OCI-LY1 (cell line): ENCODE measurements around the gene BHMT.
"Not testable (repeated sequence)": the region's sequence is repeated elsewhere in the genome, so short reads cannot be mapped to it uniquely, and the experiment has no call there.

Experiments
- H2AFZ ChIP-seq: fragments of 200-600 bp; sonication (generic), shearing (Covaris generic); 2 replicates; pipeline ENCODE4 v1.6.0; 2014; ENCODE audit warnings: antibody characterized with exemption, mild to moderate bottlenecking, low read length
- H3F3A ChIP-seq: fragments of 200-600 bp; sonication (generic), shearing (Covaris generic); 2 replicates; pipeline ENCODE4 v1.6.0; 2014; ENCODE audit warnings: mild to moderate bottlenecking, antibody characterized with exemption, low read length, moderate library complexity; ENCODE audit not compliant: insufficient read depth
- H3K27ac ChIP-seq: fragments of 200-600 bp; sonication (generic); 2 replicates; pipeline ENCODE4 v1.5.1; 2014; ENCODE audit warnings: low read length, mixed run types, mild to moderate bottlenecking, low read depth; ENCODE audit not compliant: poor library complexity, severe bottlenecking
- H3K27me3 ChIP-seq: fragments of 200-600 bp; sonication (generic); 2 replicates; pipeline ENCODE4 v1.6.0; 2014; ENCODE audit warnings: antibody characterized with exemption, mild to moderate bottlenecking, low read length, moderate library complexity; ENCODE audit not compliant: insufficient read depth
- H3K36me3 ChIP-seq: fragments of 200-600 bp; sonication (generic); 2 replicates; pipeline ENCODE4 v1.6.1; 2014; ENCODE audit warnings: mild to moderate bottlenecking, antibody characterized with exemption, low read length, moderate library complexity, mixed read lengths; ENCODE audit not compliant: insufficient read depth
- H3K4me1 ChIP-seq: fragments of 200-600 bp; sonication (generic); 2 replicates; pipeline ENCODE4 v1.5.1; 2014; ENCODE audit warnings: mild to moderate bottlenecking, low read length, moderate library complexity; ENCODE audit not compliant: insufficient read depth, severe bottlenecking
- H3K4me2 ChIP-seq: fragments of 200-600 bp; sonication (generic), shearing (Covaris generic); 2 replicates; pipeline ENCODE4 v1.6.1; 2014; ENCODE audit warnings: low read length
- H3K4me3 ChIP-seq: fragments of 200-600 bp; sonication (generic); 2 replicates; pipeline ENCODE4 v1.5.1; 2014; ENCODE audit warnings: low read length, low read depth, mild to moderate bottlenecking, mixed read lengths; ENCODE audit not compliant: poor library complexity, severe bottlenecking
- H3K79me2 ChIP-seq: fragments of 200-600 bp; shearing (Covaris generic); 2 replicates; pipeline ENCODE4 v1.6.1; 2016; ENCODE audit warnings: mixed run types, low read length, mixed read lengths; ENCODE audit not compliant: insufficient read depth
- H3K9ac ChIP-seq: fragments of 200-600 bp; sonication (generic), shearing (Covaris generic); 2 replicates; pipeline ENCODE4 v1.6.1; 2014; ENCODE audit warnings: mild to moderate bottlenecking, low read length, mixed read lengths
- H3K9me2 ChIP-seq: fragments of 200-600 bp; sonication (generic), shearing (Covaris generic); 2 replicates; pipeline ENCODE4 v1.6.1; 2014; ENCODE audit warnings: low read depth, mild to moderate bottlenecking, low read length, mixed read lengths
- H3K9me3 ChIP-seq: fragments of 200-600 bp; shearing (Covaris generic); 2 replicates; pipeline ENCODE4 v1.6.1; 2014; ENCODE audit warnings: low read length, mixed read lengths
- H4K20me1 ChIP-seq: fragments of 200-600 bp; sonication (generic), shearing (Covaris generic); 2 replicates; pipeline ENCODE4 v1.6.0; 2016; ENCODE audit warnings: mild to moderate bottlenecking, low read length; ENCODE audit not compliant: insufficient read depth
- EZH2 ChIP-seq: fragments of 200-600 bp; sonication (generic), shearing (Covaris generic); IDR thresholded peaks from 2 replicates; pipeline ENCODE4 v1.8.0; 2017; ENCODE audit warnings: borderline replicate concordance, mixed run types, mild to moderate bottlenecking, antibody characterized with exemption, low read length, moderate library complexity, mixed read lengths
- TF ChIP-seq, protein P1 (sequence below): fragments of 200-600 bp; sonication (generic), shearing (Covaris generic); IDR thresholded peaks from 2 replicates; pipeline ENCODE4 v1.5.1; 2017; ENCODE audit warnings: mild to moderate bottlenecking, antibody characterized with exemption, low read length, moderate library complexity, mixed read lengths

BHMT gene

DNA sequence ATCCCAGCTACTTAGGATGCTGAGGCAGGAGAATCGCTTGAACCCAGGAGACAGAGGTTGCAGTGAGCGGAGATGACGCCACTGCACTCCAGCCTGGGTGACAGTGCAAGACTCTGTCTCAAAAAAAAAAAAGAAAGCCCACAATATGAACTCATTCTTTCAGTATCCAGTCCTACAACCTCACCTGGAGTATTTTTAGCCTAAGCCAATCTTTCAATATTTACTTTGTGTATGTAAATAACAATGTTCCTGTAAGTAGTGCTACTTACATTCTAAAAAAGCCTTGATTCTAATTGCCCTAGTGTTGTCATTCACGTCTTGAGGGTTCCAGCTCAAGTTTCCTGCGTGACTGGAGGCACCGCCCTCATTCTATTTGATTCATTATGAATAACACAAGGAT is 62.0 kb downstream of the BHMT start:
- H3K9me2 ChIP-seq, result no peaks in the 10 kb centered on the region
- H3K9me3 ChIP-seq, result no peaks in the 10 kb centered on the region
- no peaks in the 10 kb centered on the region for H4K20me1 ChIP-seq
- H3K9ac ChIP-seq, result no peak overlapping the region
- no peak overlapping the region for H3K27ac ChIP-seq
- H3K79me2 ChIP-seq, result no peaks in the 10 kb centered on the region
- H2AFZ ChIP-seq, result no peak overlapping the region
- H3K4me2 ChIP-seq, result no peak overlapping the region
- TF ChIP-seq EZH2, result no peak
- TF ChIP-seq, protein P1, sequence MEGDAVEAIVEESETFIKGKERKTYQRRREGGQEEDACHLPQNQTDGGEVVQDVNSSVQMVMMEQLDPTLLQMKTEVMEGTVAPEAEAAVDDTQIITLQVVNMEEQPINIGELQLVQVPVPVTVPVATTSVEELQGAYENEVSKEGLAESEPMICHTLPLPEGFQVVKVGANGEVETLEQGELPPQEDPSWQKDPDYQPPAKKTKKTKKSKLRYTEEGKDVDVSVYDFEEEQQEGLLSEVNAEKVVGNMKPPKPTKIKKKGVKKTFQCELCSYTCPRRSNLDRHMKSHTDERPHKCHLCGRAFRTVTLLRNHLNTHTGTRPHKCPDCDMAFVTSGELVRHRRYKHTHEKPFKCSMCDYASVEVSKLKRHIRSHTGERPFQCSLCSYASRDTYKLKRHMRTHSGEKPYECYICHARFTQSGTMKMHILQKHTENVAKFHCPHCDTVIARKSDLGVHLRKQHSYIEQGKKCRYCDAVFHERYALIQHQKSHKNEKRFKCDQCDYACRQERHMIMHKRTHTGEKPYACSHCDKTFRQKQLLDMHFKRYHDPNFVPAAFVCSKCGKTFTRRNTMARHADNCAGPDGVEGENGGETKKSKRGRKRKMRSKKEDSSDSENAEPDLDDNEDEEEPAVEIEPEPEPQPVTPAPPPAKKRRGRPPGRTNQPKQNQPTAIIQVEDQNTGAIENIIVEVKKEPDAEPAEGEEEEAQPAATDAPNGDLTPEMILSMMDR, result no peak
- no peaks in the 10 kb centered on the region for H3K4me1 ChIP-seq
- H3K4me3 ChIP-seq, result no peak overlapping the region
- no peaks in the 10 kb centered on the region for H3K27me3 ChIP-seq
- no peaks in the 10 kb centered on the region for H3F3A ChIP-seq
- no peaks in the 10 kb centered on the region for H3K36me3 ChIP-seq

DNA sequence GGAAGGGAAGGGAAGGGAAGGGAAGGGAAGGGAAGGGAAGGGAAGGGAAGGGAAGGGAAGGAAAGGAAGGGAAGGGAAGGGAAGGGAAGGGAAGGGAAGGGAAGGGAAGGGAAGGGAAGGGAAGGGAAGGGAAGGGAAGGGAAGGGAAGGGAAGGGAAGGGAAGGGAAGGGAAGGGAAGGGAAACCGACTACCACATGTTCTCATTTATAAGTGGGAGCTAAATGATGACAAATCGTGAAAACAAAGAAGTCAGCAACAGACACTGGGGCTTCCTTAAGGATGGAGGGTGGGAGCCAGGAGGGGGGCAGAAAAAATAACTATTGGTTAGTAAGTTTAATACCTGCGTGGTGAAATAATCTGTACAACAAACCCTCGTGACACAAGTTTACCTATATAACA is 68.8 kb downstream of the BHMT start:
- not testable (repeated sequence) for H2AFZ ChIP-seq, H3K4me1 ChIP-seq, H3K4me2 ChIP-seq, H3K27me3 ChIP-seq, H3K79me2 ChIP-seq, H3K36me3 ChIP-seq, H3F3A ChIP-seq, H4K20me1 ChIP-seq, H3K9me3 ChIP-seq, H3K9ac ChIP-seq, H3K4me3 ChIP-seq, H3K9me2 ChIP-seq, H3K27ac ChIP-seq

DNA sequence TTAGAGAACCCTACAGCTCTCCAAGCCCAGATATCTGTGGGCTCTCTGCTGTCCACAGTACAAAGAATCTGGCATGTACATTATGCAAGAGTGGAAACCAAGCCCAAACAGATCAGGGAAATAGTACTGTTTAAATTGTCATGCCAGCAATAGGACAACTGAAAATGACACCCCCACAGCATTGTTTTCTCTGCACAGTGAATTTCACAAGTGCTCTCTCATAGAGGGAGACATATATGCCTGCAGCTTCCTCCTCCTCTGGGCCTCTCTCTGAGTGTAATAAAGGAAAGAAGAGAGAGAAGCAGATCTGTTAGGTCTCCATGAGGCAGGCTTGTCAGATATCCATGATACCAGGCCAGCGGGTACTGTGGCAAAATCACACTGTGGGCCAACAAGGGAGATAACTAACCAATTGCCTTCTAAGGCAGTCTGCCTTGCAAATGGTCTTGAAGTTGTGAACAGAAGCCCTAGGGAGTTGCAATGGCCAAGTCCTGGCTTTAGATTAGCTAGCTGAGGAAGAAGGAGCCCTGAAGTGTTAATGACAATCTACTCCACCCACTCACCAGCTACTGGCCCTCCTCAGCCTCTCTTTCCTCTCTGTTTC is 69.9 kb downstream of the BHMT start:
- Histone ChIP-seq H3K9me2 (no peaks in the 10 kb centered on the region), H3K4me3 (no peak overlapping the region), H3K9me3 (no peaks in the 10 kb centered on the region), H3K27ac (no peak overlapping the region), H3K79me2 (no peaks in the 10 kb centered on the region), H3F3A (no peaks in the 10 kb centered on the region), H2AFZ (no peak overlapping the region), H3K36me3 (no peaks in the 10 kb centered on the region), H3K4me1 (no peaks in the 10 kb centered on the region), H4K20me1 (no peaks in the 10 kb centered on the region), H3K4me2 (no peak overlapping the region), H3K27me3 (no peaks in the 10 kb centered on the region), H3K9ac (no peak overlapping the region)
- TF ChIP-seq EZH2, result no peak
- TF ChIP-seq, protein P1, result no peak
